SK-N-MC (cell line): ENCODE measurements around the gene SETD3.

Source experiments
- EZH2 ChIP-seq: fragments of 200-600 bp; sonication (generic); IDR thresholded peaks from one replicate; pipeline ENCODE4 v1.6.1; 2017; ENCODE audit warnings: antibody characterized with exemption
- FOXP2 ChIP-seq: optimal IDR thresholded peaks from 2 replicates; pipeline ENCODE3; 2011; ENCODE audit warnings: mild to moderate bottlenecking, moderate library complexity; ENCODE audit not compliant: insufficient read depth; ENCODE audit errors: extremely low read length, control extremely low read depth
- POLR2AphosphoS5 ChIP-seq: IDR thresholded peaks from 2 replicates; pipeline ENCODE4 v1.6.1; 2012; ENCODE audit warnings: mild to moderate bottlenecking, low read depth, low read length, borderline replicate concordance

DNA sequence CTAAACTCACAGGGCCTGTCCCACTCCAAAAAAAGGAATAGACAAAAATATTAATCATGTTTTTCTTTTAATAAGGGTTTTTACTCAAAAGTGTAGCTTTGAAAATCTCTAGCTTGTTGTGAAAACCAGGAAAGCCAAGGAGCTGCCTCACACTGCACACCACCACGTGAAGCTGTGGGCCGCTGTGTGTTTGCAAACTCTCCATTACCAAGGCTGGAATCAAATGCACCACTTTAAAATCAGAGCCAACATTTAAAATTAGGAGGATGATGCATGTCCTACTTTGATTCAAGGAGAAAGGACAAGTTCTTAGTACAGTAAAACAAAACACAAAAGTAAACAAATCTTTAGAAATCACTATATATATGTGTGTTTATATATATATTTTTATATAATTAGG is 83.0 kb downstream of the SETD3 start:
- no peak for TF ChIP-seq FOXP2
- TF ChIP-seq POLR2AphosphoS5 = no peak
- TF ChIP-seq EZH2 = no peak
